ENCODE measurements around the gene SSNA1.

- TF ChIP-seq POLR2A (IDR thresholded peaks at IDR 0.05): no peak
- no peak for TF ChIP-seq POLR2AphosphoS5 (IDR thresholded peaks at IDR 0.05)
Observed at GRCh38 chr9:137178939-137179630, 9.4 kb upstream of the SSNA1 start.
